H1 (cell line): Measurements from ENCODE around the gene TSPAN5. TPM values are rescaled to one million over a fixed set of nuclear protein-coding genes. Genes with fewer than 3 reads are reported as not detected.

Experiments
- CTCF ChIA-PET: fragments of 300-600 bp; sonication (Branson Sonifier 250); formaldehyde crosslinking; loops from one replicate; lab custom pipeline; 2021; ENCODE audit not compliant: partially characterized antibody; lab: Charles Lee
- POLR2A ChIA-PET: fragments of 300-600 bp; sonication (Branson Sonifier 250); formaldehyde crosslinking; loops from one replicate; lab custom pipeline; 2021; ENCODE audit warnings: inconsistent platforms; ENCODE audit not compliant: partially characterized antibody; lab: Charles Lee
- DNase-seq, 2 experiments: peaks; one replicate each; pipeline versions ENCODE4 v3.0.0 to v3.0.0-alpha.2; 2010 to 2022; ENCODE audit warnings: low spot score in 2 of 2, low read depth in 1 of 2, mixed read lengths in 1 of 2
- FAIRE-seq: peaks from 2 replicates; lab custom pipeline; 2011; peaks lifted over from hg19 to GRCh38; lab: Jason Lieb, UNC
- H2AFZ ChIP-seq: 2 replicates; pipeline ENCODE4 v1.8.1; 2012; ENCODE audit warnings: low read length, inconsistent platforms
- H2AK5ac ChIP-seq: 2 replicates; pipeline ENCODE4 v1.6.1; 2013; ENCODE audit warnings: low read depth, low read length
- H2BK120ac ChIP-seq: replicated peaks from 2 replicates; pipeline ENCODE3; 2013; ENCODE audit warnings: low read depth, low read length, inconsistent platforms
- H2BK12ac ChIP-seq: 2 replicates; pipeline ENCODE4 v1.6.1; 2013; ENCODE audit warnings: low read depth, low read length
- H2BK15ac ChIP-seq: 2 replicates; pipeline ENCODE4 v1.6.1; 2013; ENCODE audit warnings: low read length
- H2BK20ac ChIP-seq: 2 replicates; pipeline ENCODE4 v1.6.1; 2013; ENCODE audit warnings: low read length
- H2BK5ac ChIP-seq: 2 replicates; pipeline ENCODE4 v1.6.1; 2013; ENCODE audit warnings: low read depth, low read length
- H3K14ac ChIP-seq: 2 replicates; pipeline ENCODE4 v1.6.1; 2013; ENCODE audit warnings: inconsistent platforms; ENCODE audit not compliant: insufficient read length
- H3K18ac ChIP-seq: 2 replicates; pipeline ENCODE4 v1.6.1; 2013; ENCODE audit warnings: low read length; ENCODE audit errors: extremely low read depth
- H3K23ac ChIP-seq: 2 replicates; pipeline ENCODE4 v1.6.1; 2013; ENCODE audit warnings: inconsistent platforms; ENCODE audit not compliant: insufficient read length
- H3K23me2 ChIP-seq: 2 replicates; pipeline ENCODE4 v1.6.1; 2013; ENCODE audit warnings: low read depth, low read length
- H3K27ac ChIP-seq: 2 replicates; pipeline ENCODE4 v1.6.1; 2011; ENCODE audit warnings: low read depth, low read length, inconsistent platforms
- H3K27me3 ChIP-seq, 4 experiments: replicated peaks in 1 of 4; 1 replicate in 1 of 4; 2 replicates in 3 of 4; pipeline versions ENCODE4 v1.6.1 to v1.8.1; 2011 to 2013; ENCODE audit warnings: low read length in 3 of 4, mild to moderate bottlenecking in 3 of 4, inconsistent platforms in 2 of 4, mixed read lengths in 2 of 4, moderate library complexity in 1 of 4; ENCODE audit not compliant: control insufficient read depth in 3 of 4, insufficient read depth in 3 of 4; ENCODE audit errors: extremely low read depth in 1 of 4
- H3K36me3 ChIP-seq, 4 experiments: 2 replicates each; pipeline versions ENCODE4 v1.6.1 to v1.8.1; 2011 to 2013; ENCODE audit warnings: mild to moderate bottlenecking in 4 of 4, low read length in 3 of 4, moderate library complexity in 2 of 4, control low read depth in 1 of 4, inconsistent platforms in 1 of 4; ENCODE audit not compliant: insufficient read depth in 4 of 4, control insufficient read depth in 2 of 4
- H3K4ac ChIP-seq: replicated peaks from 2 replicates; pipeline ENCODE3; 2013; ENCODE audit warnings: low read length, low read depth, mixed read lengths, inconsistent platforms; ENCODE audit not compliant: insufficient read length
- H3K4me1 ChIP-seq, 4 experiments: replicated peaks in 1 of 4; 1 replicate in 1 of 4; 2 replicates in 3 of 4; pipeline versions ENCODE4 v1.6.1 to v1.8.1; 2011 to 2013; ENCODE audit warnings: low read length in 3 of 4, inconsistent platforms in 2 of 4, mixed read lengths in 1 of 4; ENCODE audit not compliant: insufficient read depth in 4 of 4, control insufficient read depth in 3 of 4
- H3K4me2 ChIP-seq, 2 experiments: 2 replicates each; pipeline versions ENCODE4 v1.6.1 to v1.8.1; 2011 to 2013; ENCODE audit warnings: low read depth in 2 of 2, low read length in 2 of 2, control low read depth in 1 of 2, inconsistent platforms in 1 of 2, mild to moderate bottlenecking in 1 of 2; ENCODE audit not compliant: insufficient read depth in 1 of 2
- H3K4me3 ChIP-seq, 4 experiments: fragments of 200-600, 300-600 bp in 1 of 4; sonication (generic), shearing (Covaris generic), sonication (Bioruptor Twin) in 1 of 4; 2 replicates each; pipeline versions ENCODE4 v1.5.1 to v1.8.1; 2011 to 2016; ENCODE audit warnings: low read length in 4 of 4, low read depth in 3 of 4, control low read depth in 2 of 4, inconsistent platforms in 2 of 4, mild to moderate bottlenecking in 2 of 4, mixed read lengths in 1 of 4, moderate library complexity in 1 of 4; ENCODE audit not compliant: insufficient read depth in 2 of 4; ENCODE audit errors: extremely low read depth in 1 of 4
- H3K56ac ChIP-seq: replicated peaks from 2 replicates; pipeline ENCODE3; 2013; ENCODE audit warnings: low read depth, mild to moderate bottlenecking, mixed read lengths, low read length, inconsistent platforms; ENCODE audit not compliant: insufficient read length
- H3K79me1 ChIP-seq: 2 replicates; pipeline ENCODE4 v1.6.1; 2013; ENCODE audit warnings: low read depth, low read length, control low read depth
- H3K79me2 ChIP-seq, 2 experiments: 2 replicates each; pipeline versions ENCODE4 v1.6.1 to v1.8.1; 2012 to 2013; ENCODE audit warnings: low read length in 2 of 2, mild to moderate bottlenecking in 2 of 2, inconsistent platforms in 1 of 2; ENCODE audit not compliant: insufficient read depth in 2 of 2, control insufficient read depth in 1 of 2
- H3K9ac ChIP-seq, 4 experiments: replicated peaks in 1 of 4; 1 replicate in 1 of 4; 2 replicates in 3 of 4; pipeline versions ENCODE4 v1.6.1 to v1.8.1; 2011 to 2013; ENCODE audit warnings: low read depth in 3 of 4, low read length in 3 of 4, control low read depth in 2 of 4, mild to moderate bottlenecking in 2 of 4, moderate library complexity in 2 of 4, inconsistent platforms in 1 of 4; ENCODE audit errors: extremely low read depth in 1 of 4
- H3K9me3 ChIP-seq, 2 experiments: 2 replicates each; pipeline versions ENCODE4 v1.6.1 to v1.8.1; 2012 to 2013; ENCODE audit warnings: mild to moderate bottlenecking in 2 of 2, moderate library complexity in 2 of 2, control low read depth in 1 of 2, inconsistent platforms in 1 of 2, low read depth in 1 of 2, low read length in 1 of 2, mixed read lengths in 1 of 2; ENCODE audit not compliant: insufficient read depth in 2 of 2
- H4K20me1 ChIP-seq, 2 experiments: replicated peaks in 1 of 2; 2 replicates each; pipeline versions ENCODE3 to v1.8.1; 2011 to 2013; ENCODE audit warnings: inconsistent platforms in 2 of 2, low read length in 2 of 2, mild to moderate bottlenecking in 1 of 2; ENCODE audit not compliant: insufficient read depth in 2 of 2, control insufficient read depth in 1 of 2
- H4K5ac ChIP-seq: 2 replicates; pipeline ENCODE4 v1.6.1; 2013; ENCODE audit warnings: low read length, low read depth, mixed read lengths, inconsistent platforms; ENCODE audit not compliant: insufficient read length
- H4K8ac ChIP-seq: 2 replicates; pipeline ENCODE4 v1.8.0; 2013; ENCODE audit warnings: mild to moderate bottlenecking, moderate library complexity, low read length, inconsistent platforms; ENCODE audit not compliant: insufficient read depth; ENCODE audit errors: extremely low read depth
- H4K91ac ChIP-seq: replicated peaks from 2 replicates; pipeline ENCODE3; 2013; ENCODE audit warnings: low read length, mixed read lengths, inconsistent platforms; ENCODE audit not compliant: insufficient read length
- ASH2L ChIP-seq: fragments of 200-600, 300-600 bp; sonication (generic); IDR thresholded peaks from one replicate; pipeline ENCODE4 v1.7.1; 2017; ENCODE audit warnings: low read length
- HDAC2 ChIP-seq, 2 experiments: fragments of 300-600 bp in 1 of 2; sonication (generic) in 1 of 2; IDR thresholded peaks; 2 replicates each; pipeline ENCODE4 v1.6.1; 2011 to 2012; ENCODE audit warnings: low read depth in 2 of 2, low read length in 2 of 2, mild to moderate bottlenecking in 2 of 2, moderate library complexity in 2 of 2, borderline replicate concordance in 1 of 2, inconsistent platforms in 1 of 2
- KDM1A ChIP-seq: fragments of 200-600, 300-600 bp; sonication (generic); IDR thresholded peaks from 2 replicates; pipeline ENCODE4 v1.7.1; 2016; ENCODE audit warnings: mild to moderate bottlenecking, low read length, borderline replicate concordance
- WGBS, 2 experiments: shearing (Covaris generic) in 1 of 2; methylation state at CpG; one replicate each; pipeline versions ENCODE4 v1.1.6 to v1.1.7; 2013 to 2015; ENCODE audit warnings: low lambda C conversion rate in 2 of 2, mixed read lengths in 2 of 2, inconsistent platforms in 1 of 2, low coverage in 1 of 2, missing lambda C conversion rate in 1 of 2; ENCODE audit not compliant: insufficient replicate concordance in 2 of 2, insufficient coverage in 1 of 2, insufficient read length in 1 of 2; ENCODE audit errors: extremely low coverage in 1 of 2, missing lambda C conversion rate in 1 of 2; 5-methylcytosine and 5-hydroxymethylcytosine counted together
- polyA plus RNA-seq, 7 experiments: library from polyadenylated mRNA; depleted of rRNA in 3 of 7; stranded (reverse) in 5 of 7; unstranded in 2 of 7; fragments of >200 nt in 5 of 7; fragments of 200-250 nt in 2 of 7; gene quantifications; 1 replicate in 5 of 7; 2 replicates in 1 of 7; 4 replicates in 1 of 7; pipeline versions ENCODE4 v1.2.1 to v1.2.3, GENCODE V29; 2011 to 2013; ENCODE audit warnings: missing spikeins in 2 of 7, mixed read lengths in 2 of 7
- total RNA-seq: library from RNA; stranded (reverse); fragmentation: NEBNext Ultra II Directional; extraction: Animal tissue kit (Norgen Biotek cat#: 25700); gene quantifications from 2 replicates; pipeline ENCODE4 v1.2.1, GENCODE V29; 2021

The TSPAN5 gene
- total and polyA plus RNA-seq, 2 of the 8 experiments (the other 6 are each of a cell fraction or from before 2014, with no cell fraction given): 17.6 to 21.2 TPM

DNA sequence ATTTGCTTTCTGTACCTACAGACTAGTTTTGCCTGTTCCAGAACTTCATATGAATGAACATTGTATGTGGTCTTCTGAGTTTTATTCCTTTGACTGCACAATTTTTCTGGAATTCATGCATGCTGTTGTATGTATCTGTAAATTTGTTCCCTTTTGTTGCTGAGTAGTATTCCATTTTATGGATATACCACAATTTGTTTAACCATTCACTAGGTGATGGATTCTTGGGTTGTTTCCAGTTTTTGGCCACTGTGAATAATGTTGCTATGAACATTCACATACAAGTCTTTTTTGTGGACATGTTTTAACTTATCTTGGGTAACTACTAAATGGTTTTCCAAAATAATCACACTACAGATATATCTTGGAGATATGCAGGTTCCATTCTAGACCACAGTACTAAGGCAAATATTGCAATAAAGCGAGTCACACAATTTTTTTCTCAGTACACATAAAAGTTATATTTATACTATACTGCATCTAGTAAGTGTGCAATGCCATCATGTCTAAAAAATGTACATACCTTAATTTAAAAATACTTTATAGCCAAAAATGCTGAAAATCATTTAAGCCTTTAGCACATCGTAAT is 58.7 kb downstream of the TSPAN5 start:
- H2BK5ac ChIP-seq: no peak overlapping the region
- no peak overlapping the region for H4K5ac ChIP-seq
- no peaks in the 10 kb centered on the region for H4K20me1 ChIP-seq
- CTCF ChIA-PET: no interaction called here
- no peak for TF ChIP-seq ASH2L
- 0 out of 4 replicates have a peak, but pooled peaks of 1 of the 2 experiments have one; percentile 41 for TF ChIP-seq HDAC2 (IDR thresholded peaks at IDR 0.05; ENCODE audit: borderline replicate concordance in 1 of 2, low read depth in 2 of 2, low read length in 2 of 2)
- TF ChIP-seq KDM1A: peak; percentile 92
- H3K79me1 ChIP-seq: no peaks in the 10 kb centered on the region; the same call in none of the 2 replicates
- peaks cover 6 to 14% of the 10 kb centered on the region in 2 experiments; a peak in 3 of 4 replicates for H3K9me3 ChIP-seq
- no peaks in the 10 kb centered on the region for H3K23me2 ChIP-seq
- peaks cover 0 to 6% (median 4%) of the 10 kb centered on the region in 4 experiments; a peak in 3 of 7 replicates for H3K4me1 ChIP-seq
- no peak for FAIRE-seq
- no peak overlapping the region for H3K4me2 ChIP-seq
- H3K27me3 ChIP-seq: no peaks in the 10 kb centered on the region
- no peak overlapping the region for H2BK120ac ChIP-seq
- no peak for DNase-seq
- no peak overlapping the region for H3K23ac ChIP-seq
- H2AFZ ChIP-seq: no peak overlapping the region
- H3K9ac ChIP-seq: no peak overlapping the region
- peaks cover 0 to 14% of the 10 kb centered on the region in 2 experiments; a peak in 1 of 4 replicates for H3K79me2 ChIP-seq
- no peak overlapping the region for H3K56ac ChIP-seq
- H3K4me3 ChIP-seq: peak overlapping the region in 1 of 4 experiments; percentile 14; a peak in 1 of 8 replicates
- no peak overlapping the region for H2BK12ac ChIP-seq
- no peaks in the 10 kb centered on the region; a peak in 2 of 8 replicates for H3K36me3 ChIP-seq
- H3K4ac ChIP-seq: no peak overlapping the region
- no peak overlapping the region for H3K14ac ChIP-seq
- H4K8ac ChIP-seq: no peak overlapping the region
- no peak overlapping the region for H3K18ac ChIP-seq
- WGBS, 2 experiments: 95% methylated on average over 2 of the region's 2 CpGs; no CpG with 5 or more reads in 1 of the 2 experiments
- H4K91ac ChIP-seq: no peak overlapping the region
- POLR2A ChIA-PET: no interaction called here
- no peak overlapping the region for H2BK20ac ChIP-seq
- H2BK15ac ChIP-seq: no peak overlapping the region
- no peak overlapping the region for H3K27ac ChIP-seq
- H2AK5ac ChIP-seq: no peak overlapping the region
